Astrocyte (in vitro differentiated cells and primary cell): ENCODE results near the gene IFRD2. TPM values are rescaled to one million over a fixed set of nuclear protein-coding genes. Genes with fewer than 3 reads are reported as not detected.

ENCODE experiments used
- DNase-seq: peaks from one replicate; pipeline ENCODE4 v3.0.0-alpha.2; 2010; ENCODE audit warnings: low read depth
- FAIRE-seq: peaks from 2 replicates; lab custom pipeline; 2011; peaks lifted over from hg19 to GRCh38; lab: Jason Lieb, UNC
- H2AFZ ChIP-seq: 2 replicates; pipeline ENCODE4 v1.6.0; 2012; ENCODE audit warnings: low read depth, low read length, inconsistent platforms
- H3K27ac ChIP-seq: 2 replicates; pipeline ENCODE4 v1.5.1; 2011; ENCODE audit warnings: low read depth, low read length, inconsistent platforms
- H3K27me3 ChIP-seq: 2 replicates; pipeline ENCODE4 v1.6.0; 2011; ENCODE audit warnings: low read length, inconsistent platforms; ENCODE audit not compliant: insufficient read depth
- H3K36me3 ChIP-seq: 2 replicates; pipeline ENCODE4 v1.5.1; 2011; ENCODE audit warnings: low read length, inconsistent platforms; ENCODE audit not compliant: insufficient read depth
- H3K4me1 ChIP-seq: 2 replicates; pipeline ENCODE4 v1.5.1; 2011; ENCODE audit warnings: low read length, inconsistent platforms; ENCODE audit not compliant: insufficient read depth
- H3K4me2 ChIP-seq: 2 replicates; pipeline ENCODE4 v1.6.0; 2012; ENCODE audit warnings: low read length, inconsistent platforms
- H3K4me3 ChIP-seq: 2 replicates; pipeline ENCODE4 v1.5.1; 2011; ENCODE audit warnings: low read depth, mild to moderate bottlenecking, low read length, inconsistent platforms; ENCODE audit not compliant: insufficient read depth
- H3K79me2 ChIP-seq: 2 replicates; pipeline ENCODE4 v1.6.0; 2012; ENCODE audit warnings: mild to moderate bottlenecking, low read length, inconsistent platforms; ENCODE audit not compliant: insufficient read depth
- H3K9ac ChIP-seq: 2 replicates; pipeline ENCODE4 v1.6.0; 2012; ENCODE audit warnings: mild to moderate bottlenecking, low read length, inconsistent platforms
- H3K9me3 ChIP-seq: 2 replicates; pipeline ENCODE4 v1.5.1; 2012; ENCODE audit warnings: low read depth, mild to moderate bottlenecking, low read length, inconsistent platforms; ENCODE audit not compliant: insufficient read depth
- H4K20me1 ChIP-seq: 2 replicates; pipeline ENCODE4 v1.6.0; 2012; ENCODE audit warnings: low read length, inconsistent platforms; ENCODE audit not compliant: insufficient read depth
- H3K27ac Mint-ChIP-seq: one replicate; pipeline ENCODE4 v1.8.0; 2021; ENCODE audit warnings: mild to moderate bottlenecking, mixed read lengths; ENCODE audit not compliant: unreplicated experiment
- H3K27me3 Mint-ChIP-seq: one replicate; pipeline ENCODE4 v1.8.0; 2021; ENCODE audit warnings: low read depth, mixed read lengths; ENCODE audit not compliant: unreplicated experiment
- H3K36me3 Mint-ChIP-seq: one replicate; pipeline ENCODE4 v1.8.0; 2021; ENCODE audit warnings: low read depth, mixed read lengths; ENCODE audit not compliant: unreplicated experiment
- H3K4me1 Mint-ChIP-seq: one replicate; pipeline ENCODE4 v1.8.0; 2021; ENCODE audit warnings: low read depth, mixed read lengths; ENCODE audit not compliant: unreplicated experiment
- H3K4me3 Mint-ChIP-seq: one replicate; pipeline ENCODE4 v1.8.0; 2021; ENCODE audit warnings: mild to moderate bottlenecking, moderate library complexity, mixed read lengths; ENCODE audit not compliant: unreplicated experiment
- H3K9me3 Mint-ChIP-seq: one replicate; pipeline ENCODE4 v1.8.0; 2021; ENCODE audit warnings: mild to moderate bottlenecking, mixed read lengths; ENCODE audit not compliant: unreplicated experiment
- EZH2 ChIP-seq: IDR thresholded peaks from 2 replicates; pipeline ENCODE4 v1.6.1; 2012; ENCODE audit warnings: mild to moderate bottlenecking, low read length, inconsistent platforms; ENCODE audit not compliant: insufficient read depth
- total RNA-seq: library from RNA; stranded (reverse); gene quantifications from 2 replicates; pipeline ENCODE4 v1.2.1, GENCODE V29; 2021
- TF ChIP-seq, protein P1 (sequence below): IDR thresholded peaks from 2 replicates; pipeline ENCODE4 v1.5.1; 2011; ENCODE audit warnings: low read depth, mild to moderate bottlenecking, inconsistent platforms, low read length, moderate library complexity; ENCODE audit not compliant: insufficient read depth

The IFRD2 gene
- total RNA-seq, 1 donor from 2014 or later: 66.8 TPM

DNA sequence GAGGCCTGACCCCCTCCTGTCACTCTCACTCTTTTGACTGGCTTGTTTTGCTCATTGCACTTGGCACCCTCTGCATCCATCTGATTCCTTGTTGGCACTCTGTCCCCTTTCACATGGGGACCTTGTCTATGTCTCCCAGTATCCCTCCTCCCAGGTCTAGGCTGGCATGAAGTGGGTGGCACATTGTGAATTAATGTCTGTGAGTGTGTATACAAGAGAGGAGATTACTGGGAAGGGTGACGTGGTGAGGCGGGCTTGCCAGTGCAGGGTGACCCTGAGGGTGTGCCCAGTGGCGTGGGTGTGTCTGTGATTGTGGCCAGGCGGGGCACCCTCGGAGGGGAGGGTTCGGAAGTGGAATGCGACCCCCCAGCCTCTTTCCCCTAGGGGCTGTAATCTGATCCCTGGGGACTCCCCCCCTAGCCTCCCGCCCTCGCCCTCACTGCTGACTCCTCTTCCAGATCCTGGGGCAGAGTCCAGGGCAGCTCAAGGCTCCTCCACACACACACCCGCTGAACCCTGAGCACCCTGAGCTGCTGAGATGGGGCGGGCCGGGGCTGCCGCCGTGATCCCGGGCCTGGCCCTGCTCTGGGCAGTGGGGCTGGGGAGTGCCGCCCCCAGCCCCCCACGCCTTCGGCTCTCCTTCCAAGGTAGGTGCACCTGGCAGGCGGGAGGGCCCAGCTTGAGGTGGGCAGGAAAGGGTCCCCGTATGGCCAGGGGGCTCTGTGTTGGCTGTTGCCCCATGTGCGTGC lies 23.4 kb downstream of the IFRD2 start, which contains the start of gene SEMA3B:
SEMA3B (plus strand) TSS at position 445 of the 749 bp plus-strand sequence; CDS start at position 539, 94 bp downstream.
- Histone ChIP-seq H2AFZ (no peak within 1 kb of the TSS), H3K9ac (no peak within 1 kb of the TSS), H3K36me3 (no peaks in the 10 kb centered on the region), H3K4me1 (peaks cover 42% of the 10 kb centered on the region), H4K20me1 (no peaks in the 10 kb centered on the region), H3K27me3 (peaks cover 8% of the 10 kb centered on the region), H3K4me3 (no peak within 1 kb of the TSS), H3K79me2 (no peaks in the 10 kb centered on the region), H3K9me3 (no peaks in the 10 kb centered on the region), H3K4me2 (peak within 1 kb of the TSS; percentile 26), H3K27ac (no peak within 1 kb of the TSS)
- Mint-ChIP-seq H3K4me1 (peaks cover 33% of the 10 kb centered on the region), H3K27me3 (peaks cover 5% of the 10 kb centered on the region), H3K4me3 (no peak within 1 kb of the TSS), H3K36me3 (peaks cover 2% of the 10 kb centered on the region), H3K27ac (peak within 1 kb of the TSS; percentile 27), H3K9me3 (no peaks in the 10 kb centered on the region)
- no peak for DNase-seq
- no peak for FAIRE-seq
- TF ChIP-seq, protein P1, sequence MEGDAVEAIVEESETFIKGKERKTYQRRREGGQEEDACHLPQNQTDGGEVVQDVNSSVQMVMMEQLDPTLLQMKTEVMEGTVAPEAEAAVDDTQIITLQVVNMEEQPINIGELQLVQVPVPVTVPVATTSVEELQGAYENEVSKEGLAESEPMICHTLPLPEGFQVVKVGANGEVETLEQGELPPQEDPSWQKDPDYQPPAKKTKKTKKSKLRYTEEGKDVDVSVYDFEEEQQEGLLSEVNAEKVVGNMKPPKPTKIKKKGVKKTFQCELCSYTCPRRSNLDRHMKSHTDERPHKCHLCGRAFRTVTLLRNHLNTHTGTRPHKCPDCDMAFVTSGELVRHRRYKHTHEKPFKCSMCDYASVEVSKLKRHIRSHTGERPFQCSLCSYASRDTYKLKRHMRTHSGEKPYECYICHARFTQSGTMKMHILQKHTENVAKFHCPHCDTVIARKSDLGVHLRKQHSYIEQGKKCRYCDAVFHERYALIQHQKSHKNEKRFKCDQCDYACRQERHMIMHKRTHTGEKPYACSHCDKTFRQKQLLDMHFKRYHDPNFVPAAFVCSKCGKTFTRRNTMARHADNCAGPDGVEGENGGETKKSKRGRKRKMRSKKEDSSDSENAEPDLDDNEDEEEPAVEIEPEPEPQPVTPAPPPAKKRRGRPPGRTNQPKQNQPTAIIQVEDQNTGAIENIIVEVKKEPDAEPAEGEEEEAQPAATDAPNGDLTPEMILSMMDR: no peak

DNA sequence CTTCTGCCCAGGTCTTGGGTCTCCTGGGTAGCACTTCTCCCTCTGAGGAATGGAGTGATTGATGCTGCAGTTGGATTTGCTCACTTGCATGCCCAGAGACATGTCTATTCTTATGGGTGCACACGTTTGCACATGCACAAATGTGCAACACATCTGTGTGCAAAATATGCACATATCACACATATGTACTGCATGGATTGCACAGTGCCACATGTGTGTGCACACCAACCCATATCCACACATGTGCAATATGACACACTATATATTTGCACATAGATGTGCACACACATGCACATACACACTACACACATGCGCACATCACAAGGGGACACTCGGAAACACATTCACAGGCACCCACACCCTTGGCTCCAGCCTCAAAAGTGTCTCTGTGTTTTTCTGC lies 24.0 kb downstream of the IFRD2 start:
- FAIRE-seq: no peak
- no peak overlapping the region for H3K4me3 ChIP-seq

More for the DNA sequence above, 24.0 kb downstream of the IFRD2 start:
- H3K9me3 Mint-ChIP-seq: no peaks in the 10 kb centered on the region
- no peak overlapping the region for H3K4me3 Mint-ChIP-seq
- Histone ChIP-seq H3K4me1 (peaks cover 42% of the 10 kb centered on the region), H3K9ac (no peak overlapping the region), H2AFZ (no peak overlapping the region), H3K9me3 (no peaks in the 10 kb centered on the region), H4K20me1 (no peaks in the 10 kb centered on the region), H3K27ac (no peak overlapping the region), H3K27me3 (peaks cover 2% of the 10 kb centered on the region), H3K4me2 (no peak overlapping the region), H3K79me2 (no peaks in the 10 kb centered on the region), H3K36me3 (no peaks in the 10 kb centered on the region)
- TF ChIP-seq, protein P1: no peak
- TF ChIP-seq EZH2: no peak
- H3K27me3 Mint-ChIP-seq: peaks cover 5% of the 10 kb centered on the region
- DNase-seq: no peak
- peaks cover 33% of the 10 kb centered on the region for H3K4me1 Mint-ChIP-seq
- no peak overlapping the region for H3K27ac Mint-ChIP-seq
- peaks cover 2% of the 10 kb centered on the region for H3K36me3 Mint-ChIP-seq
